OCI-M1 (cell line): ENCODE measurements around the gene ADPRH.
A peak's percentile ranks its signal among the peaks of the same experiment; 100 is the strongest.

Source experiments
- DNase-seq: peaks from one replicate; lab custom pipeline; 2025; lab: John Stamatoyannopoulos, UW

Gene ADPRH

DNA sequence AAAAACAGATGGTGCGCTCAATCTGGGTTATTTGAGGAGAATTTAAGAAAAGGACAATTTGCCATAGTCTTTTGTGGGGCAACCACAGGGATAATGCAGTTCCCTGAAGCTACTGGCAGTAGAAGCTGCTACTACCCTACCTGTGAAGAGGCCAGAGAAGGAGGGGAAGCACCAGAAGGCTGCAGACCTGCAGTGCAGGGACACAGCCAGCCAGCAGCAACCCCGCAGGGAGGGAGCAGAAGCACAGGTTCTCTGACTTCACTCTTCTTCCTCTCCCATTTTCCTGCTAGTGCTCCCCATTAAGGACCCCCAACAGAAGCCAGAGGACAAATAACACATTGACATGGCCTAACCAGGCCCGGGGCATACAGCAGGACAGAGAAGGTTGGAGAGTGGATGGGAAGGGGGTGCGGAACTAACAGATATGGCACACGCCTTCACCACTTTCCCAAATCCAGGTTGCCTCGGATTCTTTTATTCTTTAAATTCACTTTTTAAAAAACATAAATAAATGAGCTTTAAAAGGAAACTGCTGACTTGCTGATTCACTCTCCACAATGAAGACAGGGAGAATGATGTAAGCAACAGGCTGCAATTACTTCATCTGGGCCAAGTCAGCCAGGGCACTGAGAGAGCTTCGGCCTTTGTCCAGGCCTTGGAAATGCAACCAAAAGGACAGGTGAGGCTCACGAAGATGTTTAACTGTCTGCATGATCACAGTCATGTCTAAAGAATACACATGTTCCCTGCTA is 51.0 kb downstream of the ADPRH start:
- DNase-seq = peak; percentile 59

- no peak for DNase-seq
Observed at GRCh38 chr3:119630880-119631329, 51.6 kb downstream of the ADPRH start.

DNA sequence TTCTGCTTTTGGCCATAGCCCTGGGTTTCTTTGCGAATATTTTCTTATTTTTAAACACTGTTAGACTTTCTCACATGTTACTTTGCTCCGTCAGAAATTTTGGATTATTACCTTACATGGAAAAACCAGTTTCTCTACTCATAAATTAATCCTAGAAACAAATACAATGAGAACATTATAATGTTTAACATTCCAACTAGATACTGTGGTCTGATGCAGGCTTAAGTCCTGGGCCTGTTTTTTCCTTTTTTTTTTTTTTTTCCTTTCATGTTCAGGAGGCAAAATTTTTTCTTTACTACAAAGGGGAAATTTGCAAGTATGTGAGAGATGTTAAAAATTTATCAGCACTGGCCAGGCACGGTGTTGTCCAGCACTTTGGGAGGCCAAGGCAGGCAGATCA is 52.2 kb downstream of the ADPRH start:
- no peak for DNase-seq

- no peak for DNase-seq
Observed at GRCh38 chr3:119632216-119632615, 52.9 kb downstream of the ADPRH start.

GRCh38 chr3:119632829-119633228 is 53.5 kb downstream of the ADPRH start:
- DNase-seq = no peak

GRCh38 chr3:119635719-119636118 is 56.4 kb downstream of the ADPRH start:
- DNase-seq = no peak

GRCh38 chr3:119636249-119636648 is 57.0 kb downstream of the ADPRH start:
- no peak for DNase-seq

DNA sequence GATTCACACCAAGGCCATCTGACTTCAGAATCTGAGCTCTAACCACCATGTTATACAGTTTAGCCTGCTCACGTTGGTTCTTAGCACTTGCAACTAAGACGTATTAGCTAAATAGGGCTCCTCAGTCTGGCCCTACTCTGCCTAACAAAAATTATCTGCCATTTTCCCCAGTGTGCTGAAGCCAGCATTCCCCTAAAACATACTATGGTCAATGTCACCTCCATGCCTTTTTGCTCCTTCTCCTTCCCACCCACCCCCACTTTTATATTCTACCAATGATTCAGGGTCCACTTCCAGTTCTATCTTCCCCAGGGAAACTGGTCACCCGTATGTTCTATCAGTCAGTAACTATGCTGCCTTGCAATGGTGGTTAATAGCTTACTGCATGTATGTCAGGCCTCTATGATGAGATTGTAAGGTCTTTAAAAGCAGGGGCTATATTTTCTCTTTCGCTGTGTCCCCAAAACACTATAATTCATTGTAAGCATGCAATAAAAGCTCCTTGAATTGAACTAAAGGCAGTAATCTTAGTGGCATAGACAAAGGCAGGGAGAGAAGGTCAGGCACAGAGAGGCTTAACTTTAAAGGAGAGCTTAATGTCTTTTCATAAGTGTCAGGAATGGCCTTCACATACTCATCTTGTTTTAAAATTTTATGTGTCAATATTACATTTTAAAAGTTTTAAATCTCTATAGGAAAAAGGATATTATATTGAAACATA is 57.8 kb downstream of the ADPRH start:
- DNase-seq = no peak

- peak; percentile 75 for DNase-seq
Observed at GRCh38 chr3:119637679-119638477, 58.6 kb downstream of the ADPRH start.
